Suprapubic skin (tissue), 4 donors: Measurements from ENCODE around the gene CTSZ. TPM values are rescaled to one million over a fixed set of nuclear protein-coding genes. Genes with fewer than 3 reads are reported as not detected.

ENCODE experiments used
- DNase-seq, 2 donors: peaks; one replicate each; pipeline ENCODE4 v3.0.0-alpha.2; 2019; ENCODE audit warnings: low spot score in 2 of 2
- H3K27ac ChIP-seq: fragments of 200-600 bp; sonication (generic); one replicate; pipeline ENCODE4 v1.5.1; 2019
- H3K27me3 ChIP-seq: fragments of 200-600 bp; sonication (generic); one replicate; pipeline ENCODE4 v1.5.1; 2019
- H3K36me3 ChIP-seq: fragments of 200-600 bp; sonication (generic); one replicate; pipeline ENCODE4 v1.5.1; 2019
- H3K4me1 ChIP-seq: fragments of 200-600 bp; sonication (generic); one replicate; pipeline ENCODE4 v1.5.1; 2019
- H3K4me3 ChIP-seq: fragments of 200-600 bp; sonication (generic); one replicate; pipeline ENCODE4 v1.5.1; 2019; ENCODE audit warnings: mild to moderate bottlenecking
- H3K9me3 ChIP-seq: fragments of 200-600 bp; sonication (generic); one replicate; pipeline ENCODE4 v1.5.1; 2019
- EP300 ChIP-seq: sonication (generic); formaldehyde crosslinking; IDR thresholded peaks from one replicate; pipeline ENCODE4 v1.6.1; 2017; ENCODE audit warnings: antibody characterized with exemption
- POLR2A ChIP-seq, 2 donors: fragments of 450-650 bp; IDR thresholded peaks; one replicate each; pipeline ENCODE4 v1.6.1; 2017; ENCODE audit warnings: antibody characterized with exemption in 2 of 2, mild to moderate bottlenecking in 2 of 2, moderate library complexity in 2 of 2
- POLR2AphosphoS5 ChIP-seq, 3 donors: sonication (generic); formaldehyde crosslinking; IDR thresholded peaks; one replicate each; pipeline ENCODE4 v1.6.1; 2017; ENCODE audit warnings: antibody characterized with exemption in 3 of 3
- WGBS: methylation state at CpG from one replicate; pipeline ENCODE4 v1.1.5; 2018; 5-methylcytosine and 5-hydroxymethylcytosine counted together
- total RNA-seq, 4 donors: library from RNA; depleted of rRNA; stranded (reverse); fragments of >200 nt; gene quantifications; one replicate each; pipeline ENCODE4 v1.1.0, GENCODE V29; 2016
- TF ChIP-seq, protein P1 (sequence below), 2 donors: fragments of 200-600 bp in 1 of 2; fragments of 450-650 bp in 1 of 2; sonication (generic) in 1 of 2; IDR thresholded peaks; one replicate each; pipeline ENCODE4 v1.5.1; 2016 to 2019; ENCODE audit warnings: antibody characterized with exemption in 2 of 2, mild to moderate bottlenecking in 1 of 2, moderate library complexity in 1 of 2

Gene CTSZ
- total RNA-seq, 4 donors from 2014 or later: 25.6 to 38.7 (median 34.7) TPM

DNA sequence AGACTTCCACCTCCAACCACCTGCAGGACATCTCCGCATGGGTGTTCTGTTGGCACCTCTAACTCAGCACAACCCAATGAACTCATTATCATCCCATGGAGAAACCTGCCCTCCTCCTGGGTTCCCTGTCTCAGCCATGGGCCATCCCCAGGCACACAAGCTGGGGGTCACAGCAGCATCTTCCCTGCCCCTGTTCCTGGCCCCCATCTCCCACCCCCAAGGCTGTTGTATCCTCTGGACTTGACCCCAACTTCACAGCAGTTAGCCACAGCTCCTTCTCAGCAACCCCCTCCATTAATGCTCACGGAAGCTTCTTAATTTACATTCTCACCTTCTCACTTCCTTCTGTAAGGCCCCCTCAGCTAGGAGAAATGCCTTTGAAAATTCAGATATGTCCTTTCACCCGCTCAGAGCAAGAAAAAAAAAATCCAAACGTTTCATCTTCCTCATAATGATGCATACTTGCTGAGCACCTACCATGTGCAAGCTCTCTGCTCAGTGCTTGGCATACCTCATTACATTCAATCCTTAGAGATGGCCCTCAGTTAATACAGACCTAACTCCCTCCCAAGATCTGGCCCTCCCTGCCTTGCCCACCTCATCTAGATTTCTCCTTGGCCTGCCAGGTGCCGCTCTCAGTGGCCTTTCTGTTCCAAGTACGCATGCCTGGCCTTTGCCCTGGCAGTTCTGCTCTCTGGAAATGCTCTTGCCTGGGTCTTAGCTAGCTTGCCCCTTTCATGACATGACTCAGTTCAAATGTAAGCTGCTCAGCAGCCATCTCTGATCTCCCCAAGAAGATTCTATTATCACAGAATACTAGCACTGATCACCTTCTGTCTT lies 28.5 kb downstream of the CTSZ start:
- Histone ChIP-seq H3K4me1 (peaks cover 22% of the 10 kb centered on the region), H3K4me3 (no peak overlapping the region), H3K36me3 (no peaks in the 10 kb centered on the region), H3K27me3 (no peaks in the 10 kb centered on the region), H3K27ac (no peak overlapping the region), H3K9me3 (no peaks in the 10 kb centered on the region)
- WGBS: 80% methylated on average over 6 of the region's 6 CpGs
- DNase-seq: peak in 1 of 2 donors; percentile 43
- no peak for TF ChIP-seq EP300
- no peak for TF ChIP-seq POLR2A (IDR thresholded peaks at IDR 0.05)
- TF ChIP-seq, protein P1, sequence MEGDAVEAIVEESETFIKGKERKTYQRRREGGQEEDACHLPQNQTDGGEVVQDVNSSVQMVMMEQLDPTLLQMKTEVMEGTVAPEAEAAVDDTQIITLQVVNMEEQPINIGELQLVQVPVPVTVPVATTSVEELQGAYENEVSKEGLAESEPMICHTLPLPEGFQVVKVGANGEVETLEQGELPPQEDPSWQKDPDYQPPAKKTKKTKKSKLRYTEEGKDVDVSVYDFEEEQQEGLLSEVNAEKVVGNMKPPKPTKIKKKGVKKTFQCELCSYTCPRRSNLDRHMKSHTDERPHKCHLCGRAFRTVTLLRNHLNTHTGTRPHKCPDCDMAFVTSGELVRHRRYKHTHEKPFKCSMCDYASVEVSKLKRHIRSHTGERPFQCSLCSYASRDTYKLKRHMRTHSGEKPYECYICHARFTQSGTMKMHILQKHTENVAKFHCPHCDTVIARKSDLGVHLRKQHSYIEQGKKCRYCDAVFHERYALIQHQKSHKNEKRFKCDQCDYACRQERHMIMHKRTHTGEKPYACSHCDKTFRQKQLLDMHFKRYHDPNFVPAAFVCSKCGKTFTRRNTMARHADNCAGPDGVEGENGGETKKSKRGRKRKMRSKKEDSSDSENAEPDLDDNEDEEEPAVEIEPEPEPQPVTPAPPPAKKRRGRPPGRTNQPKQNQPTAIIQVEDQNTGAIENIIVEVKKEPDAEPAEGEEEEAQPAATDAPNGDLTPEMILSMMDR (IDR thresholded peaks at IDR 0.05): no peak
- TF ChIP-seq POLR2AphosphoS5 (IDR thresholded peaks at IDR 0.05): no peak

DNA sequence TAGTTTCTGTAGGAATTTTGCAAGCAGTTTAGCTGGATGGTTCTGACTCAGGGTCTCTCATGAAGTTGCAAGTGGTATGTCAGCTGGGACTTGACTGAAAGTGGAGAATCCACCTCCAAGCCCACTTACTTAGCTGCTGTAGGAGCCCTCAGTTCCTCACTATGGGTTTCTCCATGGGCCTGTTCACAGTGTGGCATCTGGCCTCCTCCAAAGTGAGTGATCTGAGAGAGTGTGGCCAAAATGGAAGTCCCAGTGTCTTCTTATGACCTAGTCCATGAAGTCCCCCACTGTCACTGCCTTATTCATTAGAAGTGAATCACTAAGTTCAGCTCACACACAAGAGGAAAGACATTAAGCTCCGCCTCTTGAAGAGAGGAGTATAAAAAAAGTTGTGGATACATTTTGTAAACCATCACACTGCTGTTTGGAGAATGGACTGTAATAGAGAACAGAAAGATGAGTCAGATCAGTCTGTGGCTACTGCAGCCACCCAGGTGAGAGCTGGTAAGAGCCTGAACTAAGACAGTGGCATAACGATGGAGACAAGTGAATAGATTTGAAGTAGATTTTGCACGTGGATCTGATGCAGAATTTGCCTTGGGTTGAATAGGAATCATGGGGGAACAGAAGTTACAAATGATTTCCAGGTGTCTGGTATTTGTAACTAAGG lies 30.9 kb downstream of the CTSZ start:
- no peaks in the 10 kb centered on the region for H3K9me3 ChIP-seq
- TF ChIP-seq, protein P1 (IDR thresholded peaks at IDR 0.05): no peak
- TF ChIP-seq POLR2AphosphoS5 (IDR thresholded peaks at IDR 0.05) (no peak), EP300 (no peak), POLR2A (IDR thresholded peaks at IDR 0.05) (no peak)
- H3K36me3 ChIP-seq: no peaks in the 10 kb centered on the region
- H3K27ac ChIP-seq: no peak overlapping the region
- no peak overlapping the region for H3K4me3 ChIP-seq
- no peaks in the 10 kb centered on the region for H3K27me3 ChIP-seq
- peaks cover 4% of the 10 kb centered on the region for H3K4me1 ChIP-seq
- DNase-seq: peak in 1 of 2 donors; percentile 13
- WGBS: 83% methylated on average over 3 of the region's 3 CpGs

DNA sequence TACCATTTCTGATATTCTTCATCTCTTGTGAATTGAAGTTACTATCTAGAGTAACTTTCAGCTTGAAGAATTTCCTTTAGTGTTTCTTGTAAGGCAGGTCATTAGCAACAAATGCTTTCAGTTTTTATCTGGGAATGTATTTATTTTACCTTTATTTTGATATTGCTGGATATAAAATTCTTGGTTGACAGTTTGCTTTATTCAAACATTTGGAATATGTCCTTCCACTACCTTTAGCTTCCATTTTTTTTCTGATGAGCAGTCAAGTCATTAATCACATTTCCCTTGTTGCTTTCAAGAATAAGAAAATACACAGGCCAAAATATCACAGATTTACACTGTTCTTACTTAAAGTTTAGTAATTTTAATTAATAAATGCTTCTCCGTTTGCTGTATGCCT lies 31.7 kb downstream of the CTSZ start:
- no peak overlapping the region for H3K27ac ChIP-seq
- no peaks in the 10 kb centered on the region for H3K4me1 ChIP-seq
- H3K27me3 ChIP-seq: no peaks in the 10 kb centered on the region
- H3K4me3 ChIP-seq: no peak overlapping the region
- no peak for TF ChIP-seq POLR2A (IDR thresholded peaks at IDR 0.05)
- no peaks in the 10 kb centered on the region for H3K9me3 ChIP-seq
- no peaks in the 10 kb centered on the region for H3K36me3 ChIP-seq
- WGBS: 90% methylated on average over 1 of the region's 1 CpG
- DNase-seq: no peak

DNA sequence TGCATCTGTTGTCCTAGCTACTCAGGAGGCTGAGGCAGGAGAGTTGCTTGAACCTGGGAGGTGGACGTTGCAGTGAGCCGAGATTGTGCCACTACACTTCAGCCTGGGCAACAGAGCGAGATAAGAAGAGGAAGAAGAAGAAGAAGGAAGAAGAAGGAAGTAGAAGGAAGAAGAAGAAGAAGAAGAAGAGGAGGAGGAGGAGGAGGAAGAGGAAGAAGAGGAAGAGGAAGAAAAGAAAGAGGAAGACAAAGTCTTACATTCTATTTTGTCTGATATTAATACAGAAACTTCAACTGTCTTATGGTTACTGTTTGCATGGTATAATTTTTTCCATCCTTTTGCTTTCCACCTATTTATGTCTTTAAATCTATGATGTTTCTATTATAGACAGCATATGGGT lies 33.2 kb downstream of the CTSZ start:
- Histone ChIP-seq H3K4me3 (no peak overlapping the region), H3K27me3 (no peaks in the 10 kb centered on the region), H3K9me3 (peaks cover 2% of the 10 kb centered on the region), H3K4me1 (no peaks in the 10 kb centered on the region), H3K36me3 (no peaks in the 10 kb centered on the region), H3K27ac (no peak overlapping the region)
- DNase-seq: no peak
- TF ChIP-seq EP300 (no peak), POLR2A (IDR thresholded peaks at IDR 0.05) (no peak), POLR2AphosphoS5 (IDR thresholded peaks at IDR 0.05) (no peak)
- TF ChIP-seq, protein P1 (IDR thresholded peaks at IDR 0.05): no peak
- WGBS: 91% methylated on average over 3 of the region's 3 CpGs

- H3K9me3 ChIP-seq: peaks cover 2% of the 10 kb centered on the region
- peak in 1 of 2 donors; percentile 58 for DNase-seq
- no peak overlapping the region for H3K27ac ChIP-seq
- no peaks in the 10 kb centered on the region for H3K36me3 ChIP-seq
- H3K4me1 ChIP-seq: no peaks in the 10 kb centered on the region
- 80% methylated on average over 4 of the region's 4 CpGs for WGBS
- H3K4me3 ChIP-seq: no peak overlapping the region
- no peaks in the 10 kb centered on the region for H3K27me3 ChIP-seq
- TF ChIP-seq POLR2A (IDR thresholded peaks at IDR 0.05) (no peak), POLR2AphosphoS5 (IDR thresholded peaks at IDR 0.05) (no peak), EP300 (no peak)
- TF ChIP-seq, protein P1 (IDR thresholded peaks at IDR 0.05): no peak
These were observed 33.9 kb downstream of the CTSZ start for GRCh38 chr20:58973179-58973578.
